A549 (cell line): ENCODE measurements around the gene FAM229B. TPM values are rescaled to one million over a fixed set of nuclear protein-coding genes. Genes with fewer than 3 reads are reported as not detected.

ENCODE experiments used
- ATAC-seq, 2 experiments: fragments of 200-7000 bp in 1 of 2; fragments of >200 bp in 1 of 2; cut with Nextera tagmentation in 1 of 2; cut with Tn5 transposase in 1 of 2; 3 replicates each; pipeline versions ENCODE4 v1.8.0 to v1.9.1; 2018 to 2020; ENCODE audit warnings: mild to moderate bottlenecking in 1 of 2, moderate library complexity in 1 of 2
- CTCF ChIA-PET: fragments of 300-600 bp; sonication (Branson Sonifier 250); formaldehyde crosslinking; extraction: SDS; loops from one replicate; lab custom pipeline; 2021; ENCODE audit warnings: antibody characterized with exemption, inconsistent platforms; lab: Yijun Ruan, JAX
- POLR2A ChIA-PET: fragments of 350-600 bp; formaldehyde crosslinking; extraction: SDS; loops from one replicate; lab custom pipeline; 2021; ENCODE audit warnings: antibody characterized with exemption, inconsistent platforms; lab: Yijun Ruan, JAX
- DNase-seq, 2 experiments: peaks; one replicate each; pipeline versions ENCODE4 v3.0.0 to v3.0.0-alpha.2; 2011 to 2016; ENCODE audit warnings: low read depth in 1 of 2, low spot score in 1 of 2
- FAIRE-seq: peaks from 2 replicates; lab custom pipeline; 2011; peaks lifted over from hg19 to GRCh38; lab: Jason Lieb, UNC
- H3K27ac ChIP-seq, 2 experiments: fragments of >200 bp; sonication (Bioruptor Twin); formaldehyde crosslinking; 3 replicates each; pipeline ENCODE4 v1.5.1; 2016 to 2017
- H3K4me1 ChIP-seq: fragments of >200 bp; sonication (Bioruptor Twin); formaldehyde crosslinking; 3 replicates; pipeline ENCODE4 v1.6.1; 2016
- H3K4me2 ChIP-seq: fragments of >200 bp; sonication (Bioruptor Twin); formaldehyde crosslinking; 3 replicates; pipeline ENCODE4 v1.6.1; 2016
- H3K4me3 ChIP-seq: fragments of >200 bp; sonication (Bioruptor Twin); formaldehyde crosslinking; 3 replicates; pipeline ENCODE4 v1.5.1; 2016
- H3K9me3 ChIP-seq: fragments of >200 bp; sonication (Bioruptor Twin); formaldehyde crosslinking; 3 replicates; pipeline ENCODE4 v1.6.1; 2016
- BCL3 ChIP-seq: fragments of >200 bp; sonication (Bioruptor Twin); formaldehyde crosslinking; IDR thresholded peaks from 3 replicates; pipeline ENCODE4 v1.6.1; 2016
- BHLHE40 ChIP-seq: IDR thresholded peaks from 2 replicates; pipeline ENCODE4 v1.6.1; 2012; ENCODE audit warnings: low read depth, low read length, inconsistent platforms
- CBX2 ChIP-seq: fragments of 200-600 bp; sonication (generic); IDR thresholded peaks from 2 replicates; pipeline ENCODE4 v1.6.1; 2016; ENCODE audit warnings: low read depth, mild to moderate bottlenecking, borderline replicate concordance
- CHD2 ChIP-seq: fragments of 150-350 bp; IDR thresholded peaks from 2 replicates; pipeline ENCODE4 v1.6.1; 2014; ENCODE audit warnings: low read length; ENCODE audit not compliant: partially characterized antibody
- CTCF ChIP-seq: fragments of >200 bp; sonication (Bioruptor Twin); formaldehyde crosslinking; IDR thresholded peaks from 3 replicates; pipeline ENCODE4 v1.5.1; 2016
- ELK1 ChIP-seq: fragments of 150-350 bp; IDR thresholded peaks from 2 replicates; pipeline ENCODE4 v1.6.1; 2014; ENCODE audit warnings: low read depth, mild to moderate bottlenecking, low read length
- ESRRA ChIP-seq: fragments of 150-350 bp; IDR thresholded peaks from 2 replicates; pipeline ENCODE4 v1.6.1; 2014; ENCODE audit warnings: mild to moderate bottlenecking, low read length, borderline replicate concordance
- FOSB ChIP-seq: fragments of 250-450 bp; sonication (Bioruptor Pico); IDR thresholded peaks from 2 replicates; pipeline ENCODE4 v1.5.0; 2020; ENCODE audit warnings: mild to moderate bottlenecking, moderate library complexity
- FOXS1 ChIP-seq: fragments of 250-450 bp; sonication (Bioruptor Pico); IDR thresholded peaks from 2 replicates; pipeline ENCODE4 v1.5.0; 2020; ENCODE audit warnings: mild to moderate bottlenecking, moderate library complexity
- GATA3 ChIP-seq: IDR thresholded peaks from 2 replicates; pipeline ENCODE4 v1.6.1; 2012; ENCODE audit warnings: borderline replicate concordance
- HES2 ChIP-seq: fragments of >200 bp; sonication (Bioruptor Twin); formaldehyde crosslinking; IDR thresholded peaks from 2 replicates; pipeline ENCODE4 v1.6.1; 2016
- HEYL ChIP-seq: fragments of 250-450 bp; sonication (Bioruptor Pico); IDR thresholded peaks from 2 replicates; pipeline ENCODE4 v1.8.0; 2021; ENCODE audit warnings: mild to moderate bottlenecking, moderate library complexity
- HOXB13 ChIP-seq: fragments of 250-450 bp; sonication (Bioruptor Pico); IDR thresholded peaks from 2 replicates; pipeline ENCODE4 v1.5.0; 2020; ENCODE audit warnings: low read depth, mild to moderate bottlenecking, moderate library complexity
- HOXB5 ChIP-seq: fragments of 250-450 bp; sonication (Bioruptor Pico); IDR thresholded peaks from 2 replicates; pipeline ENCODE4 v1.5.0; 2020; ENCODE audit warnings: mild to moderate bottlenecking, moderate library complexity
- JUN ChIP-seq, 2 experiments: fragments of >200 bp; sonication (Bioruptor Twin); formaldehyde crosslinking; IDR thresholded peaks; 2 replicates in 1 of 2; 3 replicates in 1 of 2; pipeline ENCODE4 v1.6.1; 2016 to 2017
- KDM1A ChIP-seq: fragments of 200-600 bp; sonication (generic); IDR thresholded peaks from 2 replicates; pipeline ENCODE4 v1.6.1; 2016; ENCODE audit warnings: low read depth, mild to moderate bottlenecking
- MAFK ChIP-seq: fragments of 450-650 bp; IDR thresholded peaks from 2 replicates; pipeline ENCODE4 v1.6.1; 2014; ENCODE audit not compliant: partially characterized antibody
- MAX ChIP-seq: IDR thresholded peaks from 2 replicates; pipeline ENCODE4 v1.6.1; 2012
- NFE2L2 ChIP-seq: fragments of 150-350 bp; conservative IDR thresholded peaks from 2 replicates; pipeline ENCODE4 v1.6.1; 2014; ENCODE audit warnings: low read length
- PHF8 ChIP-seq: fragments of 200-600 bp; sonication (generic); IDR thresholded peaks from 2 replicates; pipeline ENCODE4 v1.6.1; 2016; ENCODE audit warnings: low read depth, mild to moderate bottlenecking, antibody characterized with exemption, moderate library complexity, borderline replicate concordance
- RARB ChIP-seq: fragments of 250-450 bp; sonication (Bioruptor Pico); IDR thresholded peaks from 2 replicates; pipeline ENCODE4 v1.8.0; 2021; ENCODE audit warnings: mild to moderate bottlenecking, moderate library complexity
- RFX5 ChIP-seq: fragments of 450-650 bp; IDR thresholded peaks from 2 replicates; pipeline ENCODE4 v1.7.1; 2014; ENCODE audit warnings: antibody characterized with exemption, mild to moderate bottlenecking, moderate library complexity
- TFCP2L1 ChIP-seq: fragments of 250-450 bp; sonication (Bioruptor Pico); IDR thresholded peaks from 2 replicates; pipeline ENCODE4 v1.5.0; 2021; ENCODE audit warnings: mild to moderate bottlenecking
- TP53 ChIP-seq: fragments of 250-450 bp; sonication (Bioruptor Pico); IDR thresholded peaks from 2 replicates; pipeline ENCODE4 v1.5.0; 2021; ENCODE audit warnings: mild to moderate bottlenecking, moderate library complexity
- USF2 ChIP-seq: fragments of 450-650 bp; IDR thresholded peaks from 2 replicates; pipeline ENCODE4 v1.6.1; 2014; ENCODE audit warnings: antibody characterized with exemption
- ZC3H11A ChIP-seq: fragments of 450-650 bp; IDR thresholded peaks from 2 replicates; pipeline ENCODE4 v1.6.1; 2014; ENCODE audit warnings: antibody characterized with exemption, mild to moderate bottlenecking
- ZSCAN20 ChIP-seq: fragments of 250-450 bp; sonication (Bioruptor Pico); IDR thresholded peaks from 2 replicates; pipeline ENCODE4 v1.8.0; 2022; ENCODE audit warnings: mild to moderate bottlenecking, moderate library complexity
- WGBS: methylation state at CpG from one replicate; pipeline ENCODE4 v1.1.6; 2017; ENCODE audit errors: missing lambda C conversion rate; 5-methylcytosine and 5-hydroxymethylcytosine counted together
- polyA plus RNA-seq, 4 experiments: library from polyadenylated mRNA; depleted of rRNA in 3 of 4; stranded (reverse); fragments of >200 nt; fragmentation: RNase III in 1 of 4; extraction: RNeasy Plus Mini Kit Qiagen cat#74134 plus additional on column Dnase treatment in 1 of 4; gene quantifications; 2 replicates in 3 of 4; 3 replicates in 1 of 4; pipeline ENCODE4 v1.2.3, GENCODE V29; 2011 to 2017

FAM229B gene
- polyA plus RNA-seq, 2 of the 4 experiments (the other 2 are of a cell fraction), result 9.9 to 17.3 TPM

GRCh38 chr6:112118034-112118433 lies 30.6 kb downstream of the FAM229B start (continued):
- no peak for TF ChIP-seq HES2
- no peak for TF ChIP-seq MAFK
- no peak for TF ChIP-seq NFE2L2
- TF ChIP-seq PHF8, result no peak

- no peaks in the 10 kb centered on the region for H3K4me1 ChIP-seq
- TF ChIP-seq FOSB (CRISPR knock-in tag), result no peak
- no peak overlapping the region for H3K4me3 ChIP-seq
- no peak for ATAC-seq
- no peak for FAIRE-seq
- H3K27ac ChIP-seq, result no peak overlapping the region
- H3K9me3 ChIP-seq, result no peaks in the 10 kb centered on the region
- no peak for DNase-seq
- ChIA-PET CTCF (no interaction called here), POLR2A (no interaction called here)
- H3K4me2 ChIP-seq, result no peak overlapping the region
- 69% methylated on average over 2 of the region's 2 CpGs for WGBS
Measured at GRCh38 chr6:112122756-112123155, 35.4 kb downstream of the FAM229B start.

GRCh38 chr6:112123982-112124381 lies 36.6 kb downstream of the FAM229B start:
- 77% methylated on average over 1 of the region's 1 CpG for WGBS
- Histone ChIP-seq H3K4me1 (no peaks in the 10 kb centered on the region), H3K27ac (no peak overlapping the region), H3K4me3 (no peak overlapping the region), H3K9me3 (no peaks in the 10 kb centered on the region), H3K4me2 (no peak overlapping the region)
- FAIRE-seq, result no peak
- no peak for ATAC-seq
- TF ChIP-seq CHD2 (no peak), KDM1A (no peak), TP53 (no peak), RARB (CRISPR knock-in tag) (no peak), ZSCAN20 (no peak), HES2 (no peak), ESRRA (no peak), BCL3 (no peak), CBX2 (no peak), CTCF (no peak)
- CTCF ChIA-PET, result no interaction called here
- POLR2A ChIA-PET, result no interaction called here
- DNase-seq, result no peak

GRCh38 chr6:112128208-112128607 lies 40.8 kb downstream of the FAM229B start:
- ATAC-seq, result no peak
- 64% methylated on average over 5 of the region's 5 CpGs for WGBS
- ChIA-PET CTCF (no interaction called here), POLR2A (no interaction called here)
- H3K9me3 ChIP-seq, result no peaks in the 10 kb centered on the region
- H3K27ac ChIP-seq, result no peak overlapping the region
- DNase-seq, result no peak
- H3K4me3 ChIP-seq, result no peak overlapping the region
- H3K4me1 ChIP-seq, result no peaks in the 10 kb centered on the region
- FAIRE-seq, result no peak
- TF ChIP-seq RFX5 (no peak), ZC3H11A (no peak), TFCP2L1 (CRISPR knock-in tag) (no peak), HOXB13 (CRISPR knock-in tag) (no peak), MAX (no peak), FOXS1 (no peak), USF2 (no peak), HOXB5 (CRISPR knock-in tag) (no peak), ELK1 (no peak), PHF8 (no peak), MAFK (no peak), HEYL (CRISPR knock-in tag) (no peak), JUN (IDR thresholded peaks at IDR 0.05) (no peak), ESRRA (no peak), BHLHE40 (no peak), GATA3 (no peak)
- H3K4me2 ChIP-seq, result no peak overlapping the region
